Vagina (tissue), 2 donors: ENCODE measurements around the gene TBC1D10B.

ENCODE experiments used
- POLR2A ChIP-seq, 2 donors: fragments of 450-650 bp; IDR thresholded peaks; one replicate each; pipeline ENCODE4 v1.6.1; 2017; ENCODE audit warnings: antibody characterized with exemption in 2 of 2, mild to moderate bottlenecking in 2 of 2, moderate library complexity in 2 of 2
- POLR2AphosphoS5 ChIP-seq, 2 donors: sonication (generic); formaldehyde crosslinking; IDR thresholded peaks; one replicate each; pipeline ENCODE4 v1.9.0; 2017; ENCODE audit warnings: antibody characterized with exemption in 2 of 2, mild to moderate bottlenecking in 2 of 2, low read depth in 1 of 2; ENCODE audit not compliant: insufficient read depth in 1 of 2
- TF ChIP-seq, protein P1 (sequence below), 3 experiments: fragments of 450-650 bp in 2 of 3; fragments of 200-600 bp in 1 of 3; sonication (generic) in 1 of 3; IDR thresholded peaks; one replicate each; pipeline ENCODE4 v1.5.1; 2017 to 2019; ENCODE audit warnings: antibody characterized with exemption in 3 of 3, mild to moderate bottlenecking in 2 of 3, moderate library complexity in 2 of 3

DNA sequence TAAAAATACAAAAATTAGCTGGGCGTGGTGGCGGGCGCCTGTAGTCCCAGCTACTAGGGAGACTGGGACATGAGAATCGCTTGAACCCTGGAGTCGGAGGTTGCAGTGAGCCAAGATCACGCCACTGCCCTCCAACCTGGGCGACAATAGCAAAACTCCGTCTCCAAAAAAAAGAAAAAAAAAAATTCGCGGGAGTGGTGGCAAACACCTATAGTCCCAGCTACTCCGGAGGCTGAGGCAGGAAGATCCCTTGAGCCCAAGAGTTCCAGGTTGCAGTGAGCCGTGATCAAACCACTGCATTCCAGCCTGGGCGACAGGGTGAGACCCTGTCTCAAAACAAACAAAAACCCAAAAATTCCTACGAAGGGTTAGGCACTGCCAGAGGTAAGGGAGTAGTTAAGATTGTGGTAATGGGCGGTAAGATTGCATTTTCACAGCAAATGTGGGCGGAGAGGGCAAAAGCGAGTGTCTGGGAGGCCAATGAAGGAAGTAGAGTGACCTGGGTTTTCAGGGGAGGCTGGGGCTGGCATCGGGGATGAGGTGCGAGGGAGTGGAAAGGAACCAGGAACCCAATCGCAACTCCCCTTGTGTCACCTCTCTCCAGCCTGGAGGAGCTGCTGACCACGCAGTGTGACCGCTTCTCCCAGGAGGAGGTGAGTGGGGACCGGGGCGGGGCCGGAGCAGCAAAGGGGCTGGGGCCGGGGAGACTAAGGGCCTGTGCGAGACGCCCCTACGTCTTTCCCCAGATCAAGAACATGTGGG is 6.9 kb upstream of the TBC1D10B start:
- TF ChIP-seq, protein P1, sequence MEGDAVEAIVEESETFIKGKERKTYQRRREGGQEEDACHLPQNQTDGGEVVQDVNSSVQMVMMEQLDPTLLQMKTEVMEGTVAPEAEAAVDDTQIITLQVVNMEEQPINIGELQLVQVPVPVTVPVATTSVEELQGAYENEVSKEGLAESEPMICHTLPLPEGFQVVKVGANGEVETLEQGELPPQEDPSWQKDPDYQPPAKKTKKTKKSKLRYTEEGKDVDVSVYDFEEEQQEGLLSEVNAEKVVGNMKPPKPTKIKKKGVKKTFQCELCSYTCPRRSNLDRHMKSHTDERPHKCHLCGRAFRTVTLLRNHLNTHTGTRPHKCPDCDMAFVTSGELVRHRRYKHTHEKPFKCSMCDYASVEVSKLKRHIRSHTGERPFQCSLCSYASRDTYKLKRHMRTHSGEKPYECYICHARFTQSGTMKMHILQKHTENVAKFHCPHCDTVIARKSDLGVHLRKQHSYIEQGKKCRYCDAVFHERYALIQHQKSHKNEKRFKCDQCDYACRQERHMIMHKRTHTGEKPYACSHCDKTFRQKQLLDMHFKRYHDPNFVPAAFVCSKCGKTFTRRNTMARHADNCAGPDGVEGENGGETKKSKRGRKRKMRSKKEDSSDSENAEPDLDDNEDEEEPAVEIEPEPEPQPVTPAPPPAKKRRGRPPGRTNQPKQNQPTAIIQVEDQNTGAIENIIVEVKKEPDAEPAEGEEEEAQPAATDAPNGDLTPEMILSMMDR (IDR thresholded peaks at IDR 0.05) = no peak
- TF ChIP-seq POLR2AphosphoS5 (IDR thresholded peaks at IDR 0.05; ENCODE audit: insufficient read depth in 1 of 2, low read depth in 1 of 2) (no peak), POLR2A (IDR thresholded peaks at IDR 0.05) (no peak)
